ENCODE data around the gene ATRAID.

The ATRAID gene

DNA sequence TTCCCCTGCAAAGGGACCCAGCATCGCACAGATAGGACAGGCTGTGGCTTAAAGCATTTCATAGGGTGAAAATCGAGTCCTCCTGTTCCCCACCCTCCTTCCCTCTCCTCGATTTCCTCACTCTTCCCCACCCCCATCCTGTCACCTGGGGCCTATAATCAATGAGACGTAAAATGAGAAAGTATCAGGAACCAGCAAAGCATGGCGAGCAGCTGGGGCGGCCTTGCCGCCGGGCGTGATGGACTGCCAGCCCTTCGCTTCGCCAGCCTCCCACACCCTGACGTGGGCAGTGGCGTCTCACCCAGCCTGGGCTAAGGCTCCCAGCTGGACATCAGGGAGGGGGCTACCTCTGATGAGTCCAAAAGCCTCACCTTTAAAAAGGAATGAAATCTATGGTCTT, 39.9 kb downstream of the ATRAID start:
- no peak for DNase-seq

DNA sequence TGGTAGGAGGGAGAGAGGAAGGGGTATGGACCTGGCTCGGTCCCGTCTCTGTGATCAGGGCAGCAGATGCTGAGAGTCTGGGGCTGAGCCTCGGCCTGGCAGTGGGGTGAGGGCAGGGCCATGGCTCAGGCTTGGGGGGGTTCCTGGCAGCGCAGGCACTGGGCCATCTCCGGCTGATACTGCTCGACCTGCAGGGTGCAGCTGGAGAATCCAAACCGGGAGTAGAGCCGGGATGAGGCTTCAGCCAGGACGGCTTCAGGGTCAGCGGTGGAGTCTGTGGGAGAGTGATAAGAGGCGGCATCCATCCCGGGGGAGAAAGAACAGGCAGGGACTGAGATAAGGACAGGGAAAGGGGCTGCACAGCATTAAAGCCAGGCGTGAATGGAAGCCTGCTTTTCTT, 43.3 kb downstream of the ATRAID start:
- no peak for DNase-seq

- DNase-seq, result no peak
Measured at GRCh38 chr2:27255660-27256059, 43.8 kb downstream of the ATRAID start.

GRCh38 chr2:27256855-27257454, 45.1 kb downstream of the ATRAID start:
- no peak for DNase-seq

GRCh38 chr2:27258051-27258450, 46.2 kb downstream of the ATRAID start:
- no peak for DNase-seq

- no peak for DNase-seq
Measured at GRCh38 chr2:27261241-27261925, 49.5 kb downstream of the ATRAID start.

DNA sequence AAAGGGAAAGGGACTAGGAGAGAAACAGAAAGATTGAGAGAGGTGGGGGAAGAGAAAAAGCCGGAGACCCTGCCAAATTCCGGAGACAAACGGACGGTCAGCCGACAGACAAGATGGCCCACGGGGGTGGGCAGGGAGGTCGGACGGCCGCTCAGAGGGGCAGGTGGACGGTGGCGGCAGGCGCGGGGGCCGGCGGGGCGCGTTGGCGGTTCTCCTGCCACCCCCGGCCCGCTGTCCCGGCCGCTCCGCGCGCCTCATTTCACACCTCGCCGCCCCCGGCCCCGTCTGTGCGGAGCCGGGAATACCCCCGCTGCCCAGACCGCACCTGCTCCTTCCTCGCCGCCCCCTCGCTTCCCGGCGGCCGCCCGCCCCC, 50.1 kb downstream of the ATRAID start:
- no peak for DNase-seq

DNA sequence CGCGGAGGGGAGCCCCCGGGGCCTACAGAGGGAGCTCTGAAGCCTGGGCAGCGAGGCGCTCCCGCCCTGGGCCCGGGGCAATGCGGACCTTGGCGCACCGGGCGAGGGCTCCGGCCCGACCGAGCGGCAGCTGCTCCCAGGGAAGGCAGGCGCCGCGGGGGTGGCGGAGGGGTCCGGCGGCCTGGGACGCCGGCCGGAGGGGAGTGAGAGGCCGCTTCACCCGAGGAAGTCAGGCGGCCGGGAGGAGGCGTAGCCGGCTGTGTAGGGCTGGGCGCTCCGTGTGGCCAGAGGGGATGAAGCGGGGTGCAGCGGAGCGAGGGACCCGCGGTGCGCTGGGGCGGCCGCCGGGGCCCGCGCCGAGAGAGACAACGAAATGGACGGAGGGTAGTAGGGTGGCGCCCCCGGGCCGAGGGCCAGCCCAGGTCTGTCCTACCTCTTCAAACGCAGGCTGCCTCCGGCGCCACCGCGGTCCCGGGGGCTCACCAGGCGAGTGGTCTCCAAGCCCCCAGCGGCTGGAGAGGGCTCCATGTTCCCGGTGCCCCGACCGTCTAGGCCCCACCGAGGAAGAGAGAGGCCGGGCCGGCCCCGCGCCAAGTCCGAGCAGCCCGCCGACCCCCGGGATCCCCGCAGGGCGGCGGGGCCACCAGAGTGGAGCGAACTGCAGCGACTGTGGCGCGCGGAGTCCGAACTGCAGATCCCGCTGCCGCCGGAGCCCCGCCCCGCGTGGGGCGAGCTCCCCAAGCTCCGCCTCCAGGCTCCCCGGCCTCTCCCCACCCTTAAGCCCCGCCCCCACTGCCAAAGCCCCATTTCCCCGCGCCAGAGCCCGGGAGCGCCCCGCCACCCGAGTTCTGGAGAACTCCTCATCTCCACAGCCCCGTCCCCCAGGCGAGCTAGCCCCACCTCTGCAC, 50.8 kb downstream of the ATRAID start, which contains the start of gene SLC30A3:
Gene SLC30A3 (minus strand): TSS at position 669 of the 908 bp plus-strand sequence. CDS start 141 bp downstream, at position 528.
- DNase-seq, result no peak

DNA sequence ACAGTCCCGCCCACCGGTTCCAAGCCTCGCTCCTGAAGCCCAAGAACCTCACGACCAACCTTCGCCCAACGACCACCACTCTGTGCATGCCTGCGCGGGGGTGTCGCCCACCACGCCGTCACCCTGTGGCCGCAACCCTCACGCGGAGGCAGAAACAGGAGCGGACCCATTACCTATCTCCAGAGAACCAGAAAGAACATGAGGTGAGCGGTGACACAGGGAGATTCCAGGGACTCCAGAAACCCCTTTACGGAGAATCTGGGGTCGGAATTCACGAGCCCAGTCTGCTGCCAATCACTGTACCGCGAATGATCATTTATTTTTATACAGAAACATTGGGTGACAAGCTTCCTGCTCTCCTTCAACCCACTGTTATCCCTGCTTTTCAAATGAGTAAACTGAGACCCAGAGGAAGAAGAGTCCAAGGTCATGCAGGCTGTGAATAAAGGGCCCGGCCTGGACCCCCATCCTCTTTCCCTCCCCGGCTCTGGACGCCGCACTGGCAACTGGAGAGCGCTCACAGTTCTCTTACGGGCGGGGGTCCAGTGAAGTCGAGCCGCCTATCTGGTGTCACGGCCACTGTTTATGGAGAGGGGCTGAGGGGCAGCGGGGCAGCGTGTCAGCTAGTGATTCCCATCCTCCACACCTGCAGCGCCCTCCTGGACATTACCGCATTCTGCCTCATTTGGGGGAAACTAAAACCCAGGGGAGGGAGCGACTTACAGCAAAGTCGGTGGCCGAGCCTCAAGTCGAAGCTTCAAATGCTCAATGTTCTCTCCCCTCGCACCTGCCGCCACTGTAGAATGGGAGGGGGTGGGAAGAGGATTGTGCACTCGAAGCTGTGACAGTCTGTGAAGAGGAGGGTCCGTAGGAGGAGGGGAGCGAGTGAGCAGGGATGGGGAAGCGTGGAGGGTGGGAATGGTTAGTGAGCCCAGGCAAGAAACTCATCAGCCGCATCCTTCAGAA, 51.7 kb downstream of the ATRAID start:
- no peak for DNase-seq

GRCh38 chr2:27264253-27264752, 52.5 kb downstream of the ATRAID start:
- DNase-seq, result no peak

DNA sequence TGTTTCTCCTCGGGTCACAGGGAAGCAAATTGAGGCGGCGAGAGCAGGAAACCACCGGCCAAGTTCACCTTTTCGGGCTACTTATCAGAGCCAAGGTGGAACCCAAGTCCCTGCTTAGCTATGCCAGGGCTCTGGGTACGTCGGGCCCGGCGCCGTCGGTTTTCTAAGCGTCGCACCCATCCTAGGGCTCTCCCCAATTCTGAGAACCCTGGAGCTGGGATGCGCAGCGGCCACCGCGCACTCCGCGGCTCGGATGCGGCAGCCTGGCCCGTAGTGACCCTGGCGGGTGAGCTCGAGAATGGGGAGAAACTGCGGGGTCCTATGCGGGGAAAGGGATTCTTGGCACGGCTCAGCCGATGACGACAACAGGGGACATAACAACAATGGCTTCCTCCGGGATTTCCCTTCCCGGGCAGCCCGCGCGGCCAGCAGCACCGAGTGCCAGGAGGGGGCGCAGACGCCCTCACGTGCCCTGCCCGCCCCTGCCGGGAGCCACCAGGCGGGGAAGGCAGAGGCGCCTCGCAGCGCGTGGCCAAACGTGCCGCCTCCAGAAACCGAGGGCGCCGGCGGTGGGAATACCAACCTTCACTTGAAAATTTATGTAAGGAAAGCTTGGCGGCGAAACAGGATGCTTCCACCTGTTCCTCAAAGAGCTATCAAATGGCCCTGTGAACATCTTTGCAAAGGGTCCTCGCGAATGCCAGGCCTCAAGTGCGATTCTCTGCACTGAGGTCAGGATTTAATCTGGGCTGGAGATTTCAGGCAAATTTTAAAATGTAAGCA, 53.1 kb downstream of the ATRAID start:
- no peak for DNase-seq

DNA sequence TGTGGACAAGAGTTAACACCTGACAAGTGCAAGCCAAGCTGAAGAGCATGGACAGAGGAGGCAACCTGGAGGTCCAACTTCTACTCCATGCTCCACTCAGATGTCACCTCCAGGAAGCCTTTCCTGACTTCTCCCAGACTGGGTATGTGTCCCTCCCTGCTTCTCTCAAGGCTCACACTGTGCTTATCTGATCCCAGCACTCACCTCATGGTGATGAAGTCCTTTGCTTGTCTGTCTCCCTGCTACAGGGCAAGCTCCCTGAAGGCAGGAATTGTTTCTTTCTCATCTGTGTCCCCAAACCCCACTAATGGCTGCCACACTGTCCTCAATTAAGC, 53.7 kb downstream of the ATRAID start:
- DNase-seq, result no peak
